H1 (cell line): Measurements from ENCODE around the gene ARPC2. TPM values are rescaled to one million over a fixed set of nuclear protein-coding genes. Genes with fewer than 3 reads are reported as not detected.
A peak's percentile ranks its signal among the peaks of the same experiment; 100 is the strongest.

Experiments
- SIX5 ChIP-seq: IDR thresholded peaks from 2 replicates; pipeline ENCODE4 v1.6.1; 2011; ENCODE audit warnings: mild to moderate bottlenecking, low read depth, low read length
- microRNA-seq, 2 experiments: library from miRNA; unstranded; fragments of <30 nt; microRNA quantifications; one replicate each; pipeline versions ENCODE4 to v1.2.0, GENCODE V29; 2016 to 2020; ENCODE audit warnings: borderline microRNAs expressed in 2 of 2, borderline number of aligned reads in 2 of 2, borderline replicate concordance in 1 of 2
- polyA plus RNA-seq, 7 experiments: library from polyadenylated mRNA; depleted of rRNA in 3 of 7; stranded (reverse) in 5 of 7; unstranded in 2 of 7; fragments of >200 nt in 5 of 7; fragments of 200-250 nt in 2 of 7; gene quantifications; 1 replicate in 5 of 7; 2 replicates in 1 of 7; 4 replicates in 1 of 7; pipeline versions ENCODE4 v1.2.1 to v1.2.3, GENCODE V29; 2011 to 2013; ENCODE audit warnings: missing spikeins in 2 of 7, mixed read lengths in 2 of 7
- total RNA-seq: library from RNA; stranded (reverse); fragmentation: NEBNext Ultra II Directional; extraction: Animal tissue kit (Norgen Biotek cat#: 25700); gene quantifications from 2 replicates; pipeline ENCODE4 v1.2.1, GENCODE V29; 2021
- TF ChIP-seq, protein P1 (sequence below): IDR thresholded peaks from 2 replicates; pipeline ENCODE4 v1.6.1; 2011; ENCODE audit warnings: low read depth, mild to moderate bottlenecking, low read length; ENCODE audit not compliant: insufficient read depth

The ARPC2 gene
- total and polyA plus RNA-seq, 2 of the 8 experiments (the other 6 are each of a cell fraction or from before 2014, with no cell fraction given): 174 to 195 TPM

DNA sequence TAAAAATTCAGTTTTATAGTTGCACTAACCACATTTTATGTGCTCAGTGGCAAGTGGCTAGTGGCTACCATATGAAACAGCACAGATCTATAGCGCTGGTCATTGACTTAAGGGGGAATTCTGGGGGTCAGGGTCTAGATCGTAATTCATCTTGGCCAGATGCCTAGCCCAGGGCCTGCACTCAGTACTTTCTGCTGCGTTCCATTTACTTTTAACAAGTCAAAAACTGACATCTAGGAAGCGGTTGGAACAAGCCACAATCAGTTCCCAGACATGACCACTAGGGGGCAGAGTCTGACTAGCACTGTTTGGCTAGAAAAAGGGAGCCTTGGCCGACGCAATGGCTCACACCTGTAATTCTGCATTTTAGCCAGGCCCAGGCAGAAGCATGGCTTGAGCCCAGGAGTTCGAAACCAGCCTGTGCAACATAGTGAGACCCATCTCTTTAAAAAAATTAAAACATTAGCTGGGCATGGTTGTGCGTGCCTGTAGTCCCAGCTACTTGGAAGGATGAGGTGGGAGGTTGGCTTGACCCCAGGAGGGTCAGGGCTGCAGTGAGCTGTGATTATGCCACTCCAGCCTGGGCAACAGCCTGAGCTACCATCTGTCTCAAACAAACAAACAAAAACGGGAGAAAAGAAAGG lies 84.3 kb downstream of the ARPC2 start (continued):
- TF ChIP-seq SIX5: no peak
- TF ChIP-seq, protein P1, sequence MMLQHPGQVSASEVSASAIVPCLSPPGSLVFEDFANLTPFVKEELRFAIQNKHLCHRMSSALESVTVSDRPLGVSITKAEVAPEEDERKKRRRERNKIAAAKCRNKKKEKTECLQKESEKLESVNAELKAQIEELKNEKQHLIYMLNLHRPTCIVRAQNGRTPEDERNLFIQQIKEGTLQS: 0 out of 2 replicates have a peak, but pooled peaks have one; percentile 3

Small RNA genes within 50 kb of the gene (microRNA-seq; reads per million reads assigned to microRNA genes)
- gene MIR6513: 0 to 0.23 reads per million in 2 experiments

Other genes with a start within 250 kb of the ARPC2 start
- gene TNS1, start 214.2 kb upstream of the ARPC2 start, total RNA-seq: 4.8 and 5.1 TPM in 2 replicates
- gene TNS1, start 214.2 kb upstream of the ARPC2 start, polyA plus RNA-seq (2011; rRNA removed): 1.5 and 1.9 TPM in 2 replicates
- 0.32 TPM in 1 of 2 replicates, not detected in the other for gene RUFY4, start 147.9 kb upstream of the ARPC2 start, total RNA-seq
- gene RUFY4, start 147.9 kb upstream of the ARPC2 start, polyA plus RNA-seq (2011; rRNA removed): 0.38 and 0.66 TPM in 2 replicates
- gene CXCR2, start 91.2 kb upstream of the ARPC2 start, total RNA-seq: 0.63 and 1.6 TPM in 2 replicates
- 1.4 and 2.2 TPM in 2 replicates for gene CXCR2, start 91.2 kb upstream of the ARPC2 start, polyA plus RNA-seq (2011; rRNA removed)
- not detected in 2 replicates for gene CXCR1, start 50.2 kb upstream of the ARPC2 start, total RNA-seq
- not detected in 2 replicates for gene CXCR1, start 50.2 kb upstream of the ARPC2 start, polyA plus RNA-seq (2011; rRNA removed)
- 0.32 and 0.63 TPM in 2 replicates for gene GPBAR1, start 43.8 kb downstream of the ARPC2 start, total RNA-seq
- 0.49 and 0.59 TPM in 2 replicates for gene GPBAR1, start 43.8 kb downstream of the ARPC2 start, polyA plus RNA-seq (2011; rRNA removed)
- gene AAMP, start 52.9 kb downstream of the ARPC2 start, total RNA-seq: 119 and 125 TPM in 2 replicates
- 119 and 192 TPM in 2 replicates for gene AAMP, start 52.9 kb downstream of the ARPC2 start, polyA plus RNA-seq (2011; rRNA removed)
- 43.9 and 44.4 TPM in 2 replicates for gene PNKD, start 53.3 kb downstream of the ARPC2 start, total RNA-seq
- 65.4 and 83.4 TPM in 2 replicates for gene PNKD, start 53.3 kb downstream of the ARPC2 start, polyA plus RNA-seq (2011; rRNA removed)
- 22.1 and 24.5 TPM in 2 replicates for gene TMBIM1, start 75.3 kb downstream of the ARPC2 start, total RNA-seq
- gene TMBIM1, start 75.3 kb downstream of the ARPC2 start, polyA plus RNA-seq (2011; rRNA removed): 36.8 and 43.6 TPM in 2 replicates
- gene CATIP, start 139.7 kb downstream of the ARPC2 start, total RNA-seq: not detected in 2 replicates
- gene CATIP, start 139.7 kb downstream of the ARPC2 start, polyA plus RNA-seq (2011; rRNA removed): not detected in 2 replicates
- gene SLC11A1, start 165.1 kb downstream of the ARPC2 start, total RNA-seq: 0.21 and 0.43 TPM in 2 replicates
- 0.13 and 0.20 TPM in 2 replicates for gene SLC11A1, start 165.1 kb downstream of the ARPC2 start, polyA plus RNA-seq (2011; rRNA removed)
- 20.3 and 20.9 TPM in 2 replicates for gene CTDSP1, start 182.7 kb downstream of the ARPC2 start, total RNA-seq
- 35.2 and 51.8 TPM in 2 replicates for gene CTDSP1, start 182.7 kb downstream of the ARPC2 start, polyA plus RNA-seq (2011; rRNA removed)
- gene VIL1, start 201.9 kb downstream of the ARPC2 start, total RNA-seq: 7.0 and 8.2 TPM in 2 replicates
- gene VIL1, start 201.9 kb downstream of the ARPC2 start, polyA plus RNA-seq (2011; rRNA removed): 6.2 and 8.1 TPM in 2 replicates